ENCODE measurements around the gene ABTB1.

- TF ChIP-seq CTCF (conservative IDR thresholded peaks at IDR 0.05; ENCODE audit: low read depth, low read length): no peak
- no peak for TF ChIP-seq EZH2phosphoT487 (IDR thresholded peaks at IDR 0.05; ENCODE audit: borderline replicate concordance, low read length)
These were observed 9.6 kb upstream of the ABTB1 start for GRCh38 chr3:127663151-127663550.
